Stomach (tissue), 4 donors: Measurements from ENCODE around the gene TPST1.

Experiments
- POLR2A ChIP-seq, 4 donors: fragments of 450-650 bp; IDR thresholded peaks; one replicate each; pipeline ENCODE4 v1.6.1; 2016; ENCODE audit warnings: antibody characterized with exemption in 4 of 4, control low read depth in 2 of 4, mild to moderate bottlenecking in 1 of 4, moderate library complexity in 1 of 4
- TF ChIP-seq, protein P1 (sequence below), 7 experiments: fragments of 450-650 bp in 4 of 7; fragments of 200-600 bp in 3 of 7; sonication (generic) in 3 of 7; IDR thresholded peaks; one replicate each; pipeline ENCODE4 v1.5.1; 2016 to 2019; ENCODE audit warnings: antibody characterized with exemption in 7 of 7, control low read depth in 2 of 7, mild to moderate bottlenecking in 1 of 7

DNA sequence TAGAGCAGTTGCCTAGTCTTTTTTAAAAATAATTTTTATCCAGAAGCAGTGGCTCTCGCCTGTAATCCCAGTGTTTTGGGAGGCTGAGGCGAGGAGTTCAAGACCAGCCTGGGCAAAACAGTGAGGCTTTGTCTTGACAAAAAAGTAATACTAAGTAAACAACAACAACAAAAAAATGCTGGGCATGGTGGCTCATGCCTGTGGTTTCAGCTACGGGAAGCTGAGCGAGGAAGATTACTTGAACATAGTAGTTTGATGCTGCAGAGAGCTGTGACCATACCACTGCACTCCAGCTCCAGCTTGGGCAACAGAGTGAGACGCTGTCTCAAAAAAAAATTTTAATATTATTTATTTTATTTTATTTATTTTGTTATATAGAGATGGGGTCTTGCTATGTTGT is 31.3 kb upstream of the TPST1 start:
- TF ChIP-seq, protein P1, sequence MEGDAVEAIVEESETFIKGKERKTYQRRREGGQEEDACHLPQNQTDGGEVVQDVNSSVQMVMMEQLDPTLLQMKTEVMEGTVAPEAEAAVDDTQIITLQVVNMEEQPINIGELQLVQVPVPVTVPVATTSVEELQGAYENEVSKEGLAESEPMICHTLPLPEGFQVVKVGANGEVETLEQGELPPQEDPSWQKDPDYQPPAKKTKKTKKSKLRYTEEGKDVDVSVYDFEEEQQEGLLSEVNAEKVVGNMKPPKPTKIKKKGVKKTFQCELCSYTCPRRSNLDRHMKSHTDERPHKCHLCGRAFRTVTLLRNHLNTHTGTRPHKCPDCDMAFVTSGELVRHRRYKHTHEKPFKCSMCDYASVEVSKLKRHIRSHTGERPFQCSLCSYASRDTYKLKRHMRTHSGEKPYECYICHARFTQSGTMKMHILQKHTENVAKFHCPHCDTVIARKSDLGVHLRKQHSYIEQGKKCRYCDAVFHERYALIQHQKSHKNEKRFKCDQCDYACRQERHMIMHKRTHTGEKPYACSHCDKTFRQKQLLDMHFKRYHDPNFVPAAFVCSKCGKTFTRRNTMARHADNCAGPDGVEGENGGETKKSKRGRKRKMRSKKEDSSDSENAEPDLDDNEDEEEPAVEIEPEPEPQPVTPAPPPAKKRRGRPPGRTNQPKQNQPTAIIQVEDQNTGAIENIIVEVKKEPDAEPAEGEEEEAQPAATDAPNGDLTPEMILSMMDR (IDR thresholded peaks at IDR 0.05): no peak
- TF ChIP-seq POLR2A (IDR thresholded peaks at IDR 0.05): no peak
